Kidney (tissue), 14 donors: ENCODE results near the gene SLC7A6OS. TPM values are rescaled to one million over a fixed set of nuclear protein-coding genes. Genes with fewer than 3 reads are reported as not detected.

Source experiments
- DNase-seq, 5 donors: peaks; one replicate each; pipeline ENCODE4 v3.0.0-alpha.2; 2013 to 2020
- FAIRE-seq: peaks from 2 replicates; lab custom pipeline; 2012; peaks lifted over from hg19 to GRCh38; lab: Jason Lieb, UNC
- H3K27ac ChIP-seq, 2 donors: one replicate each; pipeline ENCODE4 v1.7.0; 2013; ENCODE audit warnings: low read depth in 2 of 2, low read length in 2 of 2, inconsistent platforms in 1 of 2
- H3K27me3 ChIP-seq: one replicate; pipeline ENCODE4 v1.7.1; 2013; ENCODE audit warnings: low read length, inconsistent platforms; ENCODE audit not compliant: control insufficient read depth, insufficient read depth
- H3K36me3 ChIP-seq, 3 donors: one replicate each; pipeline versions ENCODE4 v1.7.0 to v1.7.1; 2013; ENCODE audit warnings: low read length in 3 of 3, control low read depth in 1 of 3, inconsistent platforms in 1 of 3; ENCODE audit not compliant: insufficient read depth in 3 of 3, control insufficient read depth in 2 of 3
- H3K4me1 ChIP-seq, 3 donors: one replicate each; pipeline versions ENCODE4 v1.7.0 to v1.7.1; 2013; ENCODE audit warnings: low read length in 3 of 3, inconsistent platforms in 1 of 3, low read depth in 1 of 3; ENCODE audit not compliant: control insufficient read depth in 2 of 3, insufficient read depth in 2 of 3
- H3K4me3 ChIP-seq, 3 donors: one replicate each; pipeline versions ENCODE4 v1.7.0 to v1.8.1; 2013; ENCODE audit warnings: low read length in 3 of 3, control low read depth in 1 of 3, inconsistent platforms in 1 of 3
- H3K9ac ChIP-seq, 3 donors: one replicate each; pipeline versions ENCODE4 v1.7.0 to v1.7.1; 2013; ENCODE audit warnings: low read length in 3 of 3, control low read depth in 1 of 3, inconsistent platforms in 1 of 3
- H3K9me3 ChIP-seq, 3 donors: one replicate each; pipeline versions ENCODE4 v1.7.0 to v1.7.1; 2013; ENCODE audit warnings: low read length in 3 of 3, control low read depth in 1 of 3, inconsistent platforms in 1 of 3; ENCODE audit not compliant: control insufficient read depth in 2 of 3, insufficient read depth in 1 of 3
- intact Hi-C: fragments of 100-400 bp; cut with DNase I; formaldehyde crosslinking; loops from one replicate; pipeline ENCODE4 v1.11.1; 2022
- polyA plus RNA-seq: library from polyadenylated mRNA; stranded (reverse); fragments of 350-450 nt; fragmentation: Illumina TruSeq; extraction: RNeasy Lipid Tissue Mini Kit (QIAGEN cat#74804); gene quantifications from one replicate; pipeline ENCODE4 v1.2.3, GENCODE V29; 2014; ENCODE audit warnings: low read depth, low replicate concordance; ENCODE audit not compliant: insufficient read depth
- total RNA-seq: library from RNA; stranded (reverse); fragmentation: NEBNext Ultra II Directional; extraction: Animal tissue kit (Norgen Biotek cat#: 25700); gene quantifications from one replicate; pipeline ENCODE4 v1.2.1, GENCODE V29; 2021
- TF ChIP-seq, protein P1 (sequence below): IDR thresholded peaks from 3 replicates; pipeline ENCODE4 v1.5.1; 2012; ENCODE audit warnings: mild to moderate bottlenecking, moderate library complexity, borderline replicate concordance; ENCODE audit not compliant: insufficient read depth; ENCODE audit errors: extremely low read depth
- donor health status: control.
- donor health status: control.
- donor health status: control.
- donor health status: control.
- donor health status: control.
- donor health status: DM: yes; HTN: yes; CAD: no.
- donor health status: Normal renal cell carcinoma (clear cell type).

SLC7A6OS gene
- total and polyA plus RNA-seq, 2 donors from 2014 or later: 9.2 to 20.3 TPM

DNA sequence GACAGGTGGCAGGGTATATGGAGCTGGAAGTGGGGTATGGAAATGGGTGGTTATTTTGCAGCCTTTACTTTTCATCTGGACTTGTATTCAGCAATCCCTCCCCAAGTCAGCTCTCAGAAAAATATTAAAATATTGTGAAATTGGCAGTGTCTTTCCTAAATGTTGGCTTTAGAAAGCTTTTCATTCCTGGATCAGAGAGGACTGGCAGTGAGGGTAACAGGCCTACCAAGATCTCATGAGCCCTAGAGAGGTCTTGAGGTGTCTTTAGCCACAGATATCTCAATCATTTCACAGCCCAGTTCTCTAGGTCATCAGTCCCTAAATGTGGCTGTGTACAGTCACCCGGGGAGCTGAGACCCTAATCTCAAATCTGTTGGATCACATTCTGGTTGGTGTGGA lies 22.5 kb downstream of the SLC7A6OS start:
- no peak for FAIRE-seq
- TF ChIP-seq, protein P1, sequence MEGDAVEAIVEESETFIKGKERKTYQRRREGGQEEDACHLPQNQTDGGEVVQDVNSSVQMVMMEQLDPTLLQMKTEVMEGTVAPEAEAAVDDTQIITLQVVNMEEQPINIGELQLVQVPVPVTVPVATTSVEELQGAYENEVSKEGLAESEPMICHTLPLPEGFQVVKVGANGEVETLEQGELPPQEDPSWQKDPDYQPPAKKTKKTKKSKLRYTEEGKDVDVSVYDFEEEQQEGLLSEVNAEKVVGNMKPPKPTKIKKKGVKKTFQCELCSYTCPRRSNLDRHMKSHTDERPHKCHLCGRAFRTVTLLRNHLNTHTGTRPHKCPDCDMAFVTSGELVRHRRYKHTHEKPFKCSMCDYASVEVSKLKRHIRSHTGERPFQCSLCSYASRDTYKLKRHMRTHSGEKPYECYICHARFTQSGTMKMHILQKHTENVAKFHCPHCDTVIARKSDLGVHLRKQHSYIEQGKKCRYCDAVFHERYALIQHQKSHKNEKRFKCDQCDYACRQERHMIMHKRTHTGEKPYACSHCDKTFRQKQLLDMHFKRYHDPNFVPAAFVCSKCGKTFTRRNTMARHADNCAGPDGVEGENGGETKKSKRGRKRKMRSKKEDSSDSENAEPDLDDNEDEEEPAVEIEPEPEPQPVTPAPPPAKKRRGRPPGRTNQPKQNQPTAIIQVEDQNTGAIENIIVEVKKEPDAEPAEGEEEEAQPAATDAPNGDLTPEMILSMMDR: no peak
- H3K27me3 ChIP-seq: no peaks in the 10 kb centered on the region
- DNase-seq: no peak
- peaks cover 0 to 24% (median 4%) of the 10 kb centered on the region in 3 donors for H3K4me1 ChIP-seq
- intact Hi-C loops: no loop called here
- H3K9me3 ChIP-seq: no peaks in the 10 kb centered on the region
- no peak overlapping the region for H3K4me3 ChIP-seq
- H3K27ac ChIP-seq: peak overlapping the region in 1 of 2 donors; percentile 45
- H3K36me3 ChIP-seq: peaks cover 4 to 16% (median 13%) of the 10 kb centered on the region in 3 donors
- no peak overlapping the region for H3K9ac ChIP-seq

- DNase-seq (peak in 1 of 5 donors; percentile 86), FAIRE-seq (no peak)
- peak overlapping the region; percentile 27 to 45 for H3K27ac ChIP-seq
- TF ChIP-seq, protein P1: no peak
- H3K9ac ChIP-seq: no peak overlapping the region
- H3K27me3 ChIP-seq: no peaks in the 10 kb centered on the region
- intact Hi-C loops: no loop called here
- no peak overlapping the region for H3K4me3 ChIP-seq
- H3K4me1 ChIP-seq: peaks cover 0 to 26% (median 4%) of the 10 kb centered on the region in 3 donors
- peaks cover 4 to 16% (median 13%) of the 10 kb centered on the region in 3 donors for H3K36me3 ChIP-seq
- no peaks in the 10 kb centered on the region for H3K9me3 ChIP-seq
These were observed 23.2 kb downstream of the SLC7A6OS start for GRCh38 chr16:68287276-68288251.

- TF ChIP-seq, protein P1: no peak
- FAIRE-seq (no peak), DNase-seq (no peak)
- Histone ChIP-seq H3K36me3 (peaks cover 0 to 10% (median 8%) of the 10 kb centered on the region in 3 donors), H3K4me3 (no peak overlapping the region), H3K27me3 (no peaks in the 10 kb centered on the region), H3K9me3 (no peaks in the 10 kb centered on the region), H3K4me1 (peaks cover 0 to 28% (median 4%) of the 10 kb centered on the region in 3 donors), H3K27ac (peak overlapping the region in 1 of 2 donors; percentile 50), H3K9ac (no peak overlapping the region)
- intact Hi-C loops: no loop called here
These were observed 24.3 kb downstream of the SLC7A6OS start for GRCh38 chr16:68286153-68287074.
